Fibroblast of lung (primary cell): Measurements from ENCODE around the gene VAC14. TPM values are rescaled to one million over a fixed set of nuclear protein-coding genes. Genes with fewer than 3 reads are reported as not detected.

Experiments
- DNase-seq, 2 donors: peaks; one replicate each; pipeline versions ENCODE4 v3.0.0 to v3.0.0-alpha.2; 2010; ENCODE audit warnings: low read depth in 2 of 2
- H2AFZ ChIP-seq: 2 replicates; pipeline ENCODE4 v1.5.1; 2012; ENCODE audit warnings: low read length, control low read depth, inconsistent platforms
- H3K27ac ChIP-seq: 2 replicates; pipeline ENCODE4 v1.5.1; 2011; ENCODE audit warnings: low read length, control low read depth; ENCODE audit not compliant: insufficient read depth
- H3K27me3 ChIP-seq: 2 replicates; pipeline ENCODE4 v1.5.1; 2011; ENCODE audit warnings: mild to moderate bottlenecking, low read length; ENCODE audit not compliant: control insufficient read depth, insufficient read depth
- H3K36me3 ChIP-seq: 2 replicates; pipeline ENCODE4 v1.5.1; 2011; ENCODE audit warnings: low read length; ENCODE audit not compliant: control insufficient read depth, insufficient read depth
- H3K4me1 ChIP-seq: 2 replicates; pipeline ENCODE4 v1.5.1; 2011; ENCODE audit warnings: low read length; ENCODE audit not compliant: control insufficient read depth, insufficient read depth; ENCODE audit errors: extremely low read depth
- H3K4me2 ChIP-seq: 2 replicates; pipeline ENCODE4 v1.5.1; 2011; ENCODE audit warnings: low read length, control low read depth; ENCODE audit not compliant: insufficient read depth; ENCODE audit errors: extremely low read depth
- H3K4me3 ChIP-seq, 4 experiments: fragments of 200-600 bp in 1 of 4; sonication (generic) in 1 of 4; replicated peaks in 1 of 4; 2 replicates each; pipeline ENCODE4 v1.5.1; 2011 to 2016; ENCODE audit warnings: low read length in 4 of 4, low read depth in 3 of 4, mild to moderate bottlenecking in 3 of 4, control low read depth in 2 of 4, inconsistent platforms in 1 of 4, mixed read lengths in 1 of 4; ENCODE audit not compliant: insufficient read depth in 1 of 4; ENCODE audit errors: control extremely low read depth in 1 of 4
- H3K79me2 ChIP-seq: 2 replicates; pipeline ENCODE4 v1.5.1; 2012; ENCODE audit warnings: mild to moderate bottlenecking, low read length, inconsistent platforms; ENCODE audit not compliant: control insufficient read depth, insufficient read depth
- H3K9ac ChIP-seq: 2 replicates; pipeline ENCODE4 v1.5.1; 2011; ENCODE audit warnings: mild to moderate bottlenecking, low read length, control low read depth; ENCODE audit not compliant: insufficient read depth
- H3K9me3 ChIP-seq: 2 replicates; pipeline ENCODE4 v1.5.1; 2012; ENCODE audit warnings: low read depth, low read length; ENCODE audit not compliant: control insufficient read depth, insufficient read depth
- H4K20me1 ChIP-seq: 2 replicates; pipeline ENCODE4 v1.5.1; 2011; ENCODE audit warnings: low read length; ENCODE audit not compliant: control insufficient read depth, insufficient read depth; ENCODE audit errors: extremely low read depth
- CTCF ChIP-seq, 2 donors: IDR thresholded peaks in 1 of 2; conservative IDR thresholded peaks in 1 of 2; 1 replicate in 1 of 2; 2 replicates in 1 of 2; pipeline ENCODE4 v1.5.1; 2011 to 2012; ENCODE audit warnings: low read length in 2 of 2, control low read depth in 1 of 2, inconsistent platforms in 1 of 2, low read depth in 1 of 2, mild to moderate bottlenecking in 1 of 2
- EZH2 ChIP-seq: IDR thresholded peaks from 2 replicates; pipeline ENCODE4 v1.5.1; 2012; ENCODE audit warnings: low read length, control low read depth, mild to moderate bottlenecking; ENCODE audit errors: missing control alignments
- polyA plus RNA-seq, 2 donors: library from polyadenylated mRNA; depleted of rRNA in 1 of 2; stranded (reverse) in 1 of 2; unstranded in 1 of 2; fragments of >200 nt; gene quantifications; 2 replicates each; pipeline ENCODE4 v1.2.1, GENCODE V29; 2011 to 2012; ENCODE audit warnings: missing spikeins in 1 of 2
- total RNA-seq: library from RNA; depleted of rRNA; stranded (reverse); fragments of >200 nt; gene quantifications from 2 replicates; pipeline ENCODE4 v1.2.1, GENCODE V29; 2014

VAC14 gene
- total and polyA plus RNA-seq, 2 donors (not counting 1 experiment from before 2014, with no cell fraction given), result 25.0 to 29.2 TPM

- Histone ChIP-seq H3K36me3 (no peaks in the 10 kb centered on the region), H3K27me3 (no peaks in the 10 kb centered on the region), H3K4me1 (peaks cover 64% of the 10 kb centered on the region), H3K4me2 (no peak overlapping the region), H3K79me2 (no peaks in the 10 kb centered on the region), H3K9ac (no peak overlapping the region), H3K27ac (peak overlapping the region; percentile 99), H3K9me3 (no peaks in the 10 kb centered on the region), H4K20me1 (no peaks in the 10 kb centered on the region), H2AFZ (no peak overlapping the region), H3K4me3 (no peak overlapping the region)
- DNase-seq, result peak; percentile 46 to 60
- TF ChIP-seq EZH2, result no peak
- no peak for TF ChIP-seq CTCF (conservative IDR thresholded peaks at IDR 0.05 in 1 of 2, IDR thresholded peaks at IDR 0.05 in 1 of 2; ENCODE audit: low read depth in 1 of 2, low read length in 2 of 2)
Observed at GRCh38 chr16:70747703-70748631, 53.0 kb downstream of the VAC14 start.

- DNase-seq, result peak; percentile 92 to 96
- no peaks in the 10 kb centered on the region for H3K9me3 ChIP-seq
- H3K27ac ChIP-seq, result peak overlapping the region; percentile 99
- H4K20me1 ChIP-seq, result no peaks in the 10 kb centered on the region
- peak overlapping the region; percentile 57 for H3K4me2 ChIP-seq
- no peak overlapping the region for H3K4me3 ChIP-seq
- H3K36me3 ChIP-seq, result no peaks in the 10 kb centered on the region
- peak overlapping the region; percentile 58 for H3K9ac ChIP-seq
- H3K79me2 ChIP-seq, result no peaks in the 10 kb centered on the region
- H3K27me3 ChIP-seq, result no peaks in the 10 kb centered on the region
- no peak overlapping the region for H2AFZ ChIP-seq
- TF ChIP-seq EZH2 (no peak), CTCF (conservative IDR thresholded peaks at IDR 0.05 in 1 of 2, IDR thresholded peaks at IDR 0.05 in 1 of 2; ENCODE audit: low read depth in 1 of 2, low read length in 2 of 2) (no peak)
- H3K4me1 ChIP-seq, result peaks cover 60% of the 10 kb centered on the region
Observed at GRCh38 chr16:70746708-70747424, 54.1 kb downstream of the VAC14 start.

GRCh38 chr16:70746040-70746707 lies 54.8 kb downstream of the VAC14 start:
- H3K36me3 ChIP-seq, result no peaks in the 10 kb centered on the region
- H3K27me3 ChIP-seq, result no peaks in the 10 kb centered on the region
- no peaks in the 10 kb centered on the region for H3K9me3 ChIP-seq
- peak overlapping the region in 1 of 4 experiments; percentile 4 for H3K4me3 ChIP-seq
- no peaks in the 10 kb centered on the region for H3K79me2 ChIP-seq
- TF ChIP-seq CTCF (conservative IDR thresholded peaks at IDR 0.05 in 1 of 2, IDR thresholded peaks at IDR 0.05 in 1 of 2; ENCODE audit: low read depth in 1 of 2, low read length in 2 of 2) (no peak), EZH2 (no peak)
- H4K20me1 ChIP-seq, result no peaks in the 10 kb centered on the region
- H3K9ac ChIP-seq, result peak overlapping the region; percentile 58
- DNase-seq, result peak; percentile 85 to 87
- no peak overlapping the region for H2AFZ ChIP-seq
- peak overlapping the region; percentile 4 for H3K4me2 ChIP-seq
- H3K27ac ChIP-seq, result peak overlapping the region; percentile 99
- H3K4me1 ChIP-seq, result peaks cover 58% of the 10 kb centered on the region
